Measurements from ENCODE around the gene GPR21. TPM values are rescaled to one million over a fixed set of nuclear protein-coding genes. Genes with fewer than 3 reads are reported as not detected.
A peak's percentile ranks its signal among the peaks of the same experiment; 100 is the strongest.

GPR21 gene
- total RNA-seq, 1 donor = 12.1 TPM

DNA sequence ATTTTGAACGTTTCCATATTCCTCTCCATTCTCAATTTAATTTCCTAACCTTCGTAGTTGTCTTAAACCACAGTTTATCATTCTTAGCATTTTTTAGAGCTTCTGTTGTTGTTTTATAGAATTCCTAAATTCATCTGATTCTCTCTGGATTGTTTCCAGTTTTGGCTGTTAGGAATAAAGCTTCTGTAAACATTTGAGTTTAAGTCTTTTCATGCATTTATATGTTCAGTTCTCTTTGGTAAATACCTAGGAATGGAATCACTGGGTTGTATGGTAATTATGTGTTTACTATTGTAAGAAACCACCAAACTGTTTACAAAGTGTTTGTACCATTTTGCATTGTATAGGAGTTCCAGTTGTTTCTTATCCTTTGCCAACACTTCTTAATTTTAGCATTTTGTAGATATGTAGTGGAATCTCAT, 29.7 kb downstream of the GPR21 start:
- DNase-seq (ENCODE audit: low read depth in 2 of 3, low spot score in 2 of 3) = no peak

DNA sequence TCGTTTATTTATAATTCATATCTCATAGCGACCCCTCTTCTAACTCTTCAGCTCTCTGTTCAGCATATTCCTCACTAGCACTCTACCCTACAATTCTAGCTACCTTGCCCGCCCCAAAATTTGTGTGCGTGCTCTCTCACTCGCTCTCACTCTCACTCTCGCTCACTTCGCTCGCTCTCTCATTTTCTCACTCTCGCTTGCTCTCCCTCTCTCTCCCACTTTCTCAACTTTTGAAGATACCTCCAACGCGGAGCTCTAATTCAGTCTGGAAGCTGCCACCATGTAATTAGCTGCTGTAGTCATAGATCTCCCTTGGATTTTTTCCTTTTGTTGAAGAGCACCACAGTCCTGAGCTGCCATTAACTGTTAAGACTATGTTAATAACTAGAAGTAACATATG, 30.4 kb downstream of the GPR21 start:
- no peak for DNase-seq (ENCODE audit: low read depth in 2 of 3, low spot score in 2 of 3)

DNA sequence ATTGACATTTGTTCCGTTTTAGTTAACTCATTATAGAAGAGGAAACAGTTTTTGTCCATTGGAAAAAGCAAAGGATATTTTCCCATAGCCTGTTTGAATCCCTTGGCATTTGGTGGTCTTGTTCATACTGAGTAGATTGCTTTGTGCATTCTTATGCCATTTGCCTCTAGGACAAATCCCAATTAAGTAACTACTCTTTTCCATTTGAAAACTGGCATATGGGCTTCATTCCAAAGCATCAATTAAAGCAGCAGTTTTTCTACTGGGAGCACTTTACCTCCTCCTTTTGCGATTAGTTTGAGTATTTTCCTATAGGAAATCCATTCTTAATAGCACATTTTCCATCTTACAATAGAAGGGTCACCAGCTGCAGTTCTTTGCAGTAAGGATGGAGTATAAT, 31.2 kb downstream of the GPR21 start:
- no peak for DNase-seq (ENCODE audit: low read depth in 2 of 3, low spot score in 2 of 3)

DNA sequence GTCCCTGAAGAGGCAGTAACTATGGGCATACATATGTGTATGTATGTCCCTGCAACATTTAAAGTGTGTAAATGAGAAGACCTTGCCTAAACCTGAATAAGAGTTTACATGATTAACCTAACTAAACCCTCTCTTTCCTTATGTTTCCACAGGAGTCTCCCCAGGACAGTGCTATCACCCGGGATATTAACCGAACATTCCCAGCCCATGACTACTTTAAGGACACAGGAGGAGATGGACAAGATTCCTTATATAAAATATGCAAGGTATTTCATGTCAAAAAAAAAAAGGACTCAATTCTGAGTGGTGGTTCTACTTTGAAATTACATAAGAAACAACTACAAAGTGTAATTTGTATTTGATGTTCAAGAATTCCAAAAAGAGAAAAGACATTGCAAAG, 31.7 kb downstream of the GPR21 start:
- no peak for DNase-seq (ENCODE audit: low read depth in 2 of 3, low spot score in 2 of 3)

DNA sequence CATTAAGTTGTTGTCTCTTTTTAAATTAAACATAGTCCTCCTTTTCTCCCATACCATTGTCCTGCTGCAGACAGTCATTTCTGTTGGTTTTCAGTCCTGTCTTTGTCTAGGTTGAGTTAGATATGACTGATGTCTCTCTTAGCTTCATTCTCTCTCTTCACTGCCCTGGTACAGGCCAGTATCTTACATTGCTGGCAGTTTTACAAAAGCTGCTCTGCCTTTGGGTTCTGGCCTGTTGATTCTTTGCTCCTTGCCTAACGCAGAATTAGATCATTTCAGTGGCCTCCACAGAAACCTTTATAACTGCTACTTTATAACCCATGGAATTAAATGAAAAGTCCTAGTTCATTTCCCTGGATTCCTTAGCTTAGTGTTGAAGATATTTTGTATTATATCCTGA, 33.7 kb downstream of the GPR21 start:
- no peak for DNase-seq (ENCODE audit: low read depth in 2 of 3, low spot score in 2 of 3)

DNA sequence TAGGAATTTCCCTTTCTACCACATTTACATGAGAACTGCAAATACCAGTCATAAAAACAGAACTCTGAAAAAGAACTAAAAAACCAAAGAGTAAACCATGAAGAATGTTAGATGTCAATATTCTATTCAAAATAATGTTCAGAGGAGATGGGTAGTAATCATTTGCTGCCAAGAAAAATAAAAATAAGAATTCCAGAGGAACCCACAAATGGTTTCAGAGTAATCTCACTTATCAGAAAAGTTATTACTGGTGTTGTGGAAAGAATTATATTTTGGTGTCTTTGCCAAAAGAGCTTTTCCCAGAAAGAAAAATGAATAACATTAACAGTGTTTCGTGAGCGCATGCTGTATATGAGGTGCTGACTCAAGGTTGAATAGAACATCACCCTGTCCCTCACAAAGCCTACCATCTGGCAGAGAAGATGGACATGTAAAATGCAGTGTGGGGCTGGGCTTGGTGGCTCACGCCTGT, 35.6 kb downstream of the GPR21 start:
- no peak for DNase-seq (ENCODE audit: low read depth in 2 of 3, low spot score in 2 of 3)

DNA sequence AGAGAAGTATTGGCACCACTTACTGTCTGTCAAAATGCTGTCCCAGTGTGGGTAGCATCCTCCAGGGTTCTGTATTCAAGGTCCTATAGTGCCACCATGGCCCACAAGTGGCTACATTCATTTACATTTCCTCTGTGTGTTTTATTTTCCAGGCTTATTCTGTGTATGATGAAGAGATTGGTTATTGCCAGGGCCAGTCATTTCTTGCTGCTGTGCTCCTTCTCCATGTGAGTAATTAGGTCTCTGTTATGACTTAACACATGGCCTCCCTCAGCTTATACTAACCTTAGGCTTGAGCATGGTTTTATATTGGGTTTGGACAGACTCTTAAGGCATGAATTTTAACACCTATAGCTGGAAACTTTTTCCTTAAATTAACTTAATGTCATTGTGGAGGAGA, 36.7 kb downstream of the GPR21 start:
- DNase-seq (ENCODE audit: low read depth in 2 of 3, low spot score in 2 of 3) = no peak

DNA sequence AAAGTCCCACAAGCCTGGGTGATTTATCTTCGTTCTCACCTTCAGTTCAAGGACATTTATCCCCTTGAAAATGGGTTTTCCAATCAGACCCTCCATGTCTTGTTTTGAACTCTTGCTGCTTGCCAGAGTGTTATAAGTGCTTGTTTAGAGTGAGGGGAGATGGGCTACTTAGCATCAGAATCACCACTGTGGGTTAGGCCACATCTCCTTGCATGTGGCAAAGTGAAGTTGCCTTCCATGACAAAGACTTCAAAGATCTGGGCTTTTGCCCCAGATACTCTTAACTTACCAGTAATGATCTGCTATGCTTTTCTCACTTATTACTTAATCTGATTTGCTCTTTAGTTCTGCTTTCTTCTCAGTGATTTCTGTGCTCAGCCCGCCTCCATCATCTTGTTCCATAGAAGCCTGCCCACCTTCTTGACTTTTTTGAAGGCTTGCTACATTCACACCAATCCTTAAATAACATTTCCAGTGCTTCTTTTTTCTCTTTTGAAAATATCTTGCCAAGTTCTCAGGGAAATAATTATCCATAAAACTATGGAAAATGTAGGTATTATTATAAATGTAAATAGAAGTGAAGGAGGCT, 39.0 kb downstream of the GPR21 start:
- DNase-seq (ENCODE audit: low read depth in 2 of 3, low spot score in 2 of 3) = no peak

DNA sequence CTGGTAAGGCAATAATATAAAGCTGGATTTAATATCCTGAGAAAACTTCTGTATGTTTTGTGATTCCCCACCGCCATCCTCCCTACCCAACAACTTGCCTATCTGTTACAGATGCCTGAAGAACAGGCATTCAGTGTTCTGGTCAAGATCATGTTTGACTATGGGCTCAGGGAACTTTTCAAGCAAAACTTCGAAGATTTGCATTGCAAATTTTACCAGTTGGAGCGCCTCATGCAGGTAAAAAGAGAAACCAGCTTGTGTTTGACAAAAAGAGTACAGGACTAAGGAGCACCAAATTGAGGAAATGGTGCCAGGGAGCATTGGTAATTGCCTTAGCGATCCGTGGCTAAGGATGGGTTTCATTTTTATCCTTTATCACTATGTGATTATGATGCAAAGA, 40.0 kb downstream of the GPR21 start:
- DNase-seq (ENCODE audit: low read depth in 2 of 3, low spot score in 2 of 3) = no peak

DNA sequence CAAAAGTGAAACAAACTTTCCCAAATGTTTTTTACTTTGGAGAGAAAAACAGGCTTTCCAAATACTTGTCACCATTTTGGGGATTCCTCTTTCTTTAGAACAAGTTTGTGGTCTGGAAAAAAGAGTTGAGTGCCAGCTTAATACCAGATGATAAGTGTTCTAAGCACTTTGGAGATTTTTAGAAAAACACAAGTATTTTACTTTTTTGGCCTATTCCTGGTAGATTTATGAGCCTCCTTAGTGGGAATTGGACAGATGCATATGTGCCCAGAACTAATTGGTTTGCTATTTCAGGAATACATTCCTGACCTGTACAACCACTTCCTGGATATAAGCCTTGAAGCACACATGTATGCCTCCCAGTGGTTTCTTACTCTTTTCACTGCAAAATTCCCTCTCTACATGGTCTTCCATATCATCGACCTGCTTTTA, 40.5 kb downstream of the GPR21 start:
- no peak for DNase-seq (ENCODE audit: low read depth in 2 of 3, low spot score in 2 of 3)

DNA sequence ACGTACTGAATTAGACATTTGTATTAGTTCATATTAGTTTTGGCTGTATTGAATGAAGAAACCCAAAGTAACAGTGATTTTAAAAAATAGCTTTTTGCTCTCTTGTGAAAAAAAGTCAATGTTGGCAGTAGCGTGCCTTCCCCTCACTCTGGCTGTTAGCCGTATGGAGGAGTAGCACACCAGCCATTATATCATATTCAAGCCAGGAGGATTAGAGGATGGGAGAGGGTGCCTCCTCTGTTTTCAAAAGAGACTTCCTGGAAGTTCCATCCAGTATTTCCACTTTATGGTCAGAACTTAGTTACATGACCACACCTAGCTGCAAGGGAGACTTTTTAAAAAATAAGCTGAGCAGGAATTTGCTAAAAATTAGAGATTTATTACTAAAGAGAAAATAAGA, 41.2 kb downstream of the GPR21 start:
- no peak for DNase-seq (ENCODE audit: low read depth in 2 of 3, low spot score in 2 of 3)

DNA sequence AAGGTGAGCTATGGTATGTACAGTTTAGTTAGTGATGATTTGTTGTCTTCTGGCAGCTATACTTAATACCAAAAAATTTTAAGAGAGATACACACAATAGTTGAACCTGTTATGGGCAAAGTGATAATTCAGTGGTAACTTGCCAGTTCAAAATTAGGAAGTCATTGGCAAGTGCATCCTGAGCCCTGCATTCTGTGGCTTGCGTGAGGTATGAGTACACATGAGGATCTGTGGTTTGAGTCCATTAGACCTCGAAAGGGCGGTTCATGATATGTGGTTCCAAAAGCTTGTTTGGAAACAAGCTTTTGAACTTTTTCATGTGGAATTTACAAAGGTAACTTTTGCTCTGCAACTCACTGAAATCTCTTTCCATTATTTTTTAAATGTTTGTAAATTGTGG, 47.0 kb downstream of the GPR21 start:
- peak in 2 of 3 donors; percentile 59 to 75 for DNase-seq (ENCODE audit: low read depth in 2 of 3, low spot score in 2 of 3)

DNA sequence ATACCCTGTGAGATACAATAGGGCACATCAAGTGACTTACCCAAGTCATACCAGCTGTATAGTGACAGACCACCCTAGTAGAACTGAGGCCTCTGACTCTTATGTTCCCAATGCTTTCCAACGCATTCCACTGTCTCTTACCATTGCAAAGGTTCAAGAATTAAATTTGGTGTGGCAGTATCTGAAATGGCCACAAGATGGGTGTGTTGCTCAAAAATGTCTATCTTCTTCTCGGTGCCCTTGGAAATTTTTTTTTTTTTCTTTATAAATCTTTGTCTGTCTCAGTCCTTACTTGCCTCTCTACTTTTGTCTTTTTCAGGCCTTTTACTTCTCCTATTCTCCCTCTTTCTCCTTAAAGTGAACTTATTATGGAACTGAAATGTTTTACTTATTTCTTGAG, 48.4 kb downstream of the GPR21 start:
- peak in 2 of 3 donors; percentile 37 to 73 for DNase-seq (ENCODE audit: low read depth in 2 of 3, low spot score in 2 of 3)

DNA sequence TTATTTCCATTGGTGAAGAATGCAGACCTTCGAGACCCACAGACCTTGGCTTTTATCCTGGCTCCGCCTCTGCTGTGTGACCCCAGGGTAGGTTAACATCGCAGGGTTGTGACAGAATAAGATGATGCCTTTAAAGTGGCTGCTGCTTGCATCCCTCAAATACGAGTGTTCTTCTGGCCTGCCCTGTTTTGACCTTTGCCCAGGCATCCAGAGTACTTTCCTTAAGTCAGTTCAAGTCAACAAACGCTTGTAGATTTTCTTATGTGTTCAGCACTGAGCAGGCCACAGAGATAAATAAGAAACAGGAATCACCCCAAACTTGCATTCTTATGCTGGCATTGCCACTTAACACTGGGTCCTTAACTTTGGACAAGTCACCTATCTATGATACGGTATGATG, 50.2 kb downstream of the GPR21 start:
- no peak for DNase-seq (ENCODE audit: low read depth in 2 of 3, low spot score in 2 of 3)

DNA sequence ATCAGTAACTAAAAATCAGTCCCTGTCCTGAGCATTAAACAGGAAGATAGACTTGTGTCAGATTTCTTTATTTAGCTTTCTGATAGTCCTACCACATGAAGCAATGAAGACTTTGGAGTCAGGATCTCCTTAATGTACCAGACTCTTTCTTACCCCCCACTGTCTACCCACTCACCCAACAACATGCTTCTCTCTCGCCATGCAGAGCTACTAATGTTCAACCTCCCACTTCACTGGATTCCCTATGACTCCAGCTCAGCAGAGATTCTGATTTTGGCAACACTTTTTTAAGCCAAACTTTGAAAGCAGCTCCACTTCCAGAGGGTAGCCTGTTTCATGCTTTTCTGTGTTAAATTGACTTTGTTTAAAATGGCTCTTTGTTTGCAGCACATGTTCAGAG, 50.8 kb downstream of the GPR21 start:
- DNase-seq (ENCODE audit: low read depth in 2 of 3, low spot score in 2 of 3) = no peak

Small RNAs within 50 kb of the gene (small RNA-seq; reads per million reads assigned to genes)
- not detected for gene GPR21

Other genes starting within 250 kb of the GPR21 start
- not detected for gene OR5C1, start 244.7 kb upstream of the GPR21 start, total RNA-seq
- not detected for gene OR1K1, start 233.5 kb upstream of the GPR21 start, total RNA-seq
- 20.5 TPM for gene PDCL, start 205.1 kb upstream of the GPR21 start, total RNA-seq
- gene RC3H2, start 128.3 kb upstream of the GPR21 start, total RNA-seq = 32.6 TPM
- 3.5 TPM for gene ZBTB6, start 120.3 kb upstream of the GPR21 start, total RNA-seq
- gene ZBTB26, start 102.2 kb upstream of the GPR21 start, total RNA-seq = 7.0 TPM
- gene RABGAP1, start 92.6 kb upstream of the GPR21 start, total RNA-seq = 50.9 TPM
- gene STRBP, start 234.9 kb downstream of the GPR21 start, total RNA-seq = 11.6 TPM